Measurements from ENCODE around the gene APBB1IP.
A peak's percentile ranks its signal among the peaks of the same experiment; 100 is the strongest.
"Not testable (repeated sequence)": the region's sequence is repeated elsewhere in the genome, so short reads cannot be mapped to it uniquely, and the experiment has no call there.

APBB1IP gene, protein sequence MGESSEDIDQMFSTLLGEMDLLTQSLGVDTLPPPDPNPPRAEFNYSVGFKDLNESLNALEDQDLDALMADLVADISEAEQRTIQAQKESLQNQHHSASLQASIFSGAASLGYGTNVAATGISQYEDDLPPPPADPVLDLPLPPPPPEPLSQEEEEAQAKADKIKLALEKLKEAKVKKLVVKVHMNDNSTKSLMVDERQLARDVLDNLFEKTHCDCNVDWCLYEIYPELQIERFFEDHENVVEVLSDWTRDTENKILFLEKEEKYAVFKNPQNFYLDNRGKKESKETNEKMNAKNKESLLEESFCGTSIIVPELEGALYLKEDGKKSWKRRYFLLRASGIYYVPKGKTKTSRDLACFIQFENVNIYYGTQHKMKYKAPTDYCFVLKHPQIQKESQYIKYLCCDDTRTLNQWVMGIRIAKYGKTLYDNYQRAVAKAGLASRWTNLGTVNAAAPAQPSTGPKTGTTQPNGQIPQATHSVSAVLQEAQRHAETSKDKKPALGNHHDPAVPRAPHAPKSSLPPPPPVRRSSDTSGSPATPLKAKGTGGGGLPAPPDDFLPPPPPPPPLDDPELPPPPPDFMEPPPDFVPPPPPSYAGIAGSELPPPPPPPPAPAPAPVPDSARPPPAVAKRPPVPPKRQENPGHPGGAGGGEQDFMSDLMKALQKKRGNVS

DNA sequence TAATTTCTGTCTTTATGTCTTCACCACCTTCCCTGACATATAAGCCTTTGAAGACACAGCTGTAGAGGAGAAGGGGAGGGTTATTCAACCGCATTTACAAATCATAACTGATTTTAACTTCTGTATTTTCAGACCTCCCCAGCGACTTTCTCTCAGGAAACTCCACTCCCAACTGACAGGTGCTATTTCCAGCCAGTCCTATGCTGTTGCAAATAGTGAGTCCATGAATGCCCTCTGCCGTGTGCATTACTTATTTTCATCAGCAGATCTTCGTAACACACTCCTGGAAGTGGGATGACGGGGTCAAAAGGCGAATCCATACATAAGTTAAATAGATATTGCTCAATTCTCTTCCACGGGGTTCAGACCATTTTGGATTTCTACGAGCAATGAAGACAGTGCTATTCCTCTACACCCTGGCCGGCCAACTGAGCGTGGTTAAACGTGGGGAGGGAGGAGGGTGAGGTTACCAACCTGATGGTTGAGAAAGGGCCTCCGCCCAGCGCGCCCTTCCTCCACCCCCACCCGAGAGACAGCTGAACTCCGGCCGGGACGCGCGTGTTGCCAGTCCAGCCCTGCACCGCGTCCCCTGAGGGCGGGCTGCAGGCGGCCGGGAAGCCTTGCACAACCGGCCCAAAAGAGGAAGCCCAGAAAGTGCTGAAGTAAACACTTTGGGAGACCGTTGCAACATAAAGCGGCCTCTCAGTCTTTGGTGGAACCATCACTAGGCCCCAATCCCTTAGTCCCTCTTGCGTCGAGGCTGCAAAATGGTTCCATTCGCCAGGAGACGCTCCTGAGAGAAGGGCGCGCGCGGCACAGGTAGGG is at the start of gene APBB1IP:
APBB1IP (plus strand) TSS at position 705 of the 825 bp plus-strand sequence. CDS start 53,986 bp downstream, outside the sequence.
- H3K4me1 ChIP-seq (ENCODE audit: control insufficient read depth in 1 of 2, insufficient read depth in 2 of 2, low read length in 2 of 2): no peaks in the 10 kb centered on the region
- no peaks in the 10 kb centered on the region for H3K9me3 ChIP-seq (ENCODE audit: control insufficient read depth in 1 of 2, low read length in 2 of 2)
- H3K9ac ChIP-seq (ENCODE audit: low read depth in 1 of 2, low read length in 2 of 2): peak within 1 kb of the TSS; percentile 35 to 60
- H3K4me3 ChIP-seq (ENCODE audit: low read depth in 1 of 2, low read length in 2 of 2): peak within 1 kb of the TSS; percentile 62 to 68
- no peaks in the 10 kb centered on the region for H3K27me3 ChIP-seq (ENCODE audit: control insufficient read depth in 1 of 2, insufficient read depth in 2 of 2, low read length in 2 of 2)
- H3K36me3 ChIP-seq (ENCODE audit: control insufficient read depth in 1 of 2, insufficient read depth in 2 of 2, low read length in 2 of 2): no peaks in the 10 kb centered on the region
- H3K27ac ChIP-seq (ENCODE audit: low read depth, low read length): peak within 1 kb of the TSS; percentile 38

DNA sequence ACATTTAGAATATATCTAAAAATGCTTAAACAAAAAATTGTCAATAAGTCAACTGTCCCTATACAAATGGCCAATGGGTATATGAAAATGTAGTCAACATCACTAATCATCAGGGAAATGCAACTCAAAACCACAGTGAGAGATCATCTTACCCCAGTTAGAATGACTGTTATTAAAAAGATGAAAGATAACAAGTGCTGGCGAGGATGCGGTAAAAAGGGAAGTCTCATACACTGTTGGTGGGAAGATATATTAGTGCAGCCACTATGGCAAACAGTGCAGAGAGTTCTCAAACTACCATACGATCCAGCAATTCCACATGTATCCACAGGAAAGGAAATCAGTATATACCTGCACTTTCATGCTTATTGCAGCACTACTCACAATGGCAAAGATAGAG is 48.6 kb upstream of the APBB1IP start:
- no peak overlapping the region for H3K9ac ChIP-seq (ENCODE audit: low read depth in 1 of 2, low read length in 2 of 2)
- no peaks in the 10 kb centered on the region for H3K27me3 ChIP-seq (ENCODE audit: control insufficient read depth in 1 of 2, insufficient read depth in 2 of 2, low read length in 2 of 2)
- H3K36me3 ChIP-seq (ENCODE audit: control insufficient read depth in 1 of 2, insufficient read depth in 2 of 2, low read length in 2 of 2): no peaks in the 10 kb centered on the region
- peaks cover 0 to 3% of the 10 kb centered on the region in 2 donors for H3K9me3 ChIP-seq (ENCODE audit: control insufficient read depth in 1 of 2, low read length in 2 of 2)
- H3K4me1 ChIP-seq (ENCODE audit: control insufficient read depth in 1 of 2, insufficient read depth in 2 of 2, low read length in 2 of 2): no peaks in the 10 kb centered on the region
- no peak overlapping the region for H3K4me3 ChIP-seq (ENCODE audit: low read depth in 1 of 2, low read length in 2 of 2)
- no peak overlapping the region for H3K27ac ChIP-seq (ENCODE audit: low read depth, low read length)

DNA sequence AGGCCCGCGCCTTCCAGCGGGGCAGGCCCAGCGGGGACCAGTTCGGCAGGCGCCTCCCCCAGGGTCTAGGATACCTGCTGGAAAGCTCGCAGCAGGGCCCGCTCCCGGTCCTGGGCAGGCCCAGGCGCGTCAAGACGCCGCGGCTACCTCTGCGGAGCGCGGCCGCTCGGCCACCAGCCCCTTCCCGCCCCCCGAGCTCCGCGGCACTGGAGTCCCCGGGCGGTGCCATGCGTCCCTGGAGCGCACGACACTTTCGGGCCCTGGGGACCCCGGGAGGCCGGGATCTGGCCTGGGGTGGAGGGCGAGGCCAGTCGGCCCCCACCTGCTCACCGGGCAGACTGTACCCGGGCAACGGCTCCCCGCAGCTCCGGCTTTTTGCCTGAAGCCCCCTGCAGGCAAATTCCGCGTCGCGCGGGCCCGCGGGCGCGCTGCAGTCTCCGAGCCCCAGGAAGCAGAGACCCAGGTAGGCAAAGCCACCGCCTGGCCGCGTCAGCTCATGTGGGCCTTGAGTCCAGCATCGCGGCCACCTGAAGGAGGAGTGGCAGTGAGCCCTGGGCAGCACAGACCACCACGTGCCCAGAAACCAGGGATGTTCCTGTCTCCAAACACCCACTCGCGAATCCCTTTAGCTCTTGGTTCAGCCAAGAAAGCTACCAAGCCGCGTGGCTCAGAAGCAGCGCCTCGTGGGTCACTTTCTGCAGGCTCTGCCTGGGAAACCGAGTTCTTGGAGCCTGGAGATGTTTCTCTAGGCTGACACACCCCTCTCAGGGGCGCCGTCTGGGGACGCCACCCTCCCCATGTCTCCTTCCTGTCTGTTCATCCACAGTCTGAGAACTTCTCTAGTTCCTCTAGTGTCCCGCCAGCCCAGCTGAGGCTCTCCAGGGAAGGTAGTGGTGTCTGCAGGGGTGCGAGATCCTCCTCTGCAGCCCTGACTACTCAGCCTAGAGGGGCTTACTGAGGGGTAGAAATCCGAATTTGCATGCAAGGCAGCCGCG is 46.1 kb upstream of the APBB1IP start:
- Histone ChIP-seq H3K27ac (ENCODE audit: low read depth, low read length) (no peak overlapping the region), H3K36me3 (ENCODE audit: control insufficient read depth in 1 of 2, insufficient read depth in 2 of 2, low read length in 2 of 2) (no peaks in the 10 kb centered on the region), H3K4me3 (ENCODE audit: low read depth in 1 of 2, low read length in 2 of 2) (peak overlapping the region in 1 of 2 donors; percentile 11), H3K27me3 (ENCODE audit: control insufficient read depth in 1 of 2, insufficient read depth in 2 of 2, low read length in 2 of 2) (no peaks in the 10 kb centered on the region), H3K9ac (ENCODE audit: low read depth in 1 of 2, low read length in 2 of 2) (no peak overlapping the region), H3K9me3 (ENCODE audit: control insufficient read depth in 1 of 2, low read length in 2 of 2) (peaks cover 0 to 3% of the 10 kb centered on the region in 2 donors), H3K4me1 (ENCODE audit: control insufficient read depth in 1 of 2, insufficient read depth in 2 of 2, low read length in 2 of 2) (no peaks in the 10 kb centered on the region)

DNA sequence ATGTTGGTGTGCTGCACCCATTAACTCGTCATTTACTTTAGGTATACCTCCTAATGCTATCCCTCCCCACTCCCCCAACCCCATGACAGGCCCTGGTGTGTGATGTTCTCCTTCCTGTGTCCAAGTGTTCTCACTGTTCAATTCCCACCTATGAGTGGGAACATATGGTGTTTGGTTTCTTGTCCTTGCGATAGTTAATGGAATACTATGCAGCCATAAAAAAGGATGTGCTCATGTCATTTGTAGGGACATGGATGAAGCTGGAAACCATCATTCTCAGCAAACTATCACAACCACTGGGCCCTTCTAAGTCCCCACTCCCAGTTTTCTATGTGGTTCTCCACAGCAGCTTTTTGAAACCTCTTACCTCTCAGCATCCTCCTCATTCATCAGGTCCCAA is 39.8 kb upstream of the APBB1IP start:
- not testable (repeated sequence) for H3K4me1 ChIP-seq (ENCODE audit: control insufficient read depth in 1 of 2, insufficient read depth in 2 of 2, low read length in 2 of 2); H3K9me3 ChIP-seq (ENCODE audit: control insufficient read depth in 1 of 2, low read length in 2 of 2); H3K27me3 ChIP-seq (ENCODE audit: control insufficient read depth in 1 of 2, insufficient read depth in 2 of 2, low read length in 2 of 2); H3K27ac ChIP-seq (ENCODE audit: low read depth, low read length); H3K4me3 ChIP-seq (ENCODE audit: low read depth in 1 of 2, low read length in 2 of 2); H3K36me3 ChIP-seq (ENCODE audit: control insufficient read depth in 1 of 2, insufficient read depth in 2 of 2, low read length in 2 of 2); H3K9ac ChIP-seq (ENCODE audit: low read depth in 1 of 2, low read length in 2 of 2)

DNA sequence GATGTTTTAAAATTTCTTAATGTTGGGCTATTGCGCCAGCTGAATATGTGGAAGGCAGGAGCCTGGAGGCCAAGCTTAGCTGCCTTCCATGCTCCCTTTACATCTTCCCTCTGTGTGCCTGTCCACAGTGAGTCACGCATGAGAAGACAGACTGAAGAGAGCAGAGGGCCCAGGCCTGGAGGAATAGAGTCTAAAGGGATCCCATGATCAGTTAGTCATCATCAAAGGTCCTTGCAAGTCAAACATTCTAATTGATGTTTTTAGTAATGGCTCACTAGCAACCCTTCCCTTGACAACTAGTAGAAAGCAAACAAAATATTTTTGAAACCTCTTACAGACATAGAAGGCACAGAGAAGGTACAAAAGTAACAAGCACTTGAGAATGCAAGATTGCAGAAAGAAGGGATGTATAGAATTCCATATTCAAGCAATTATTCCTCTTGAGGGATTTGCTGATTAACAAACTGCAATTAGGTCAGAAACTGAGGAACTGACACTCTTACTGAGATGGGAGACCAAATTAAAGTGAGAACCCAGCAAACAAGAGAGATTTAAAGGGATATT is 30.7 kb upstream of the APBB1IP start:
- Histone ChIP-seq H3K27ac (ENCODE audit: low read depth, low read length) (no peak overlapping the region), H3K27me3 (ENCODE audit: control insufficient read depth in 1 of 2, insufficient read depth in 2 of 2, low read length in 2 of 2) (no peaks in the 10 kb centered on the region), H3K4me1 (ENCODE audit: control insufficient read depth in 1 of 2, insufficient read depth in 2 of 2, low read length in 2 of 2) (no peaks in the 10 kb centered on the region), H3K9me3 (ENCODE audit: control insufficient read depth in 1 of 2, low read length in 2 of 2) (no peaks in the 10 kb centered on the region), H3K9ac (ENCODE audit: low read depth in 1 of 2, low read length in 2 of 2) (no peak overlapping the region), H3K36me3 (ENCODE audit: control insufficient read depth in 1 of 2, insufficient read depth in 2 of 2, low read length in 2 of 2) (no peaks in the 10 kb centered on the region), H3K4me3 (ENCODE audit: low read depth in 1 of 2, low read length in 2 of 2) (no peak overlapping the region)

DNA sequence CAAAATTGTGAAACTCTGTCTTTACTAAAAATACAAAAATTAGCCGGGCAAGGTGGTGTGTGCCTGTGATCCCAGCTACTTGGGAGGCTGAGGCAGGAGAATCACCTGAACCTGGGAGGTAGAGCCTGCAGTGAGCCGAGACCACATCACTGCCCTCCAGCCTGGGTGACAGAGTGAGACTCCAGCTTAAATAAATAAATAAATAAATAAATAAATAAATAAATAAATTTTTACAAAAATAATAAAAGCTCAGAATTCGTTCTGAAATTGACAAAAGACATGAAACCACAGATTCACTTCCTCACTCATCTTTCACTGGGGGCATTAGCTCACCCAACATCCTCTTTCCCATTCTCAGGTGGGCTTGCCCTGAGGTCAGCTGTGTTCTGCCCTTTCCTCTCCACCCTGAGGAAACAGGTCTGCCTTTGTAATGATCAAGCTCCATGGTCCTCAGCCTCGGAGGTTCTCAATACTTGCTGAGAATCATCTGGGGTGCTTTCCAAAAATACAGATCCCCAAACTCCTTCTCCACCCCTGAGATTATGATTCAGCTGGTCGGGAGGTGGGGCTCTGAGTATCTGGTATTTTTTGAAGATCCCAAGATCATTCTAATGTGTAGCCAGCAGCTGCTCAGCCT is 29.2 kb upstream of the APBB1IP start:
- H3K27ac ChIP-seq (ENCODE audit: low read depth, low read length): no peak overlapping the region
- H3K36me3 ChIP-seq (ENCODE audit: control insufficient read depth in 1 of 2, insufficient read depth in 2 of 2, low read length in 2 of 2): no peaks in the 10 kb centered on the region
- no peak overlapping the region for H3K9ac ChIP-seq (ENCODE audit: low read depth in 1 of 2, low read length in 2 of 2)
- H3K27me3 ChIP-seq (ENCODE audit: control insufficient read depth in 1 of 2, insufficient read depth in 2 of 2, low read length in 2 of 2): no peaks in the 10 kb centered on the region
- no peaks in the 10 kb centered on the region for H3K9me3 ChIP-seq (ENCODE audit: control insufficient read depth in 1 of 2, low read length in 2 of 2)
- no peak overlapping the region for H3K4me3 ChIP-seq (ENCODE audit: low read depth in 1 of 2, low read length in 2 of 2)
- H3K4me1 ChIP-seq (ENCODE audit: control insufficient read depth in 1 of 2, insufficient read depth in 2 of 2, low read length in 2 of 2): no peaks in the 10 kb centered on the region

DNA sequence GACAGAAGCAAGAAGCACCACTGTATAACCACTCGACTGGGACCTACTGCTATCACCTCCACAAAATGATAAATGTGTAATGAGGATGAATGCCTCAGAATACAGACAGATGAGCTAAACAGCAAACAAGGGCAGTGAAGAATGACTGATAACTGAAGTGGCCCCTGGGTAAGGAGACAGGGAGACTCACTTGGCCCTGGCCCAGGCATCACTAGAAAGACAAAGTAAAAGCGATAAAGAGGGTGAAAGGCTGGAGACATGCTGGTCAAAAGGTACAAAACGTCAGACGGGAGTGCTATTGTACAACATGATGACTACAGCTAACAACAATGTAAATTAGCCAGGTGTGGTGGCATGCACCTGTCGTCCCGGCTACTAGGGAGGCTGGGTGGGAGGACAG is 27.8 kb upstream of the APBB1IP start:
- Histone ChIP-seq H3K9ac (ENCODE audit: low read depth in 1 of 2, low read length in 2 of 2) (no peak overlapping the region), H3K4me1 (ENCODE audit: control insufficient read depth in 1 of 2, insufficient read depth in 2 of 2, low read length in 2 of 2) (no peaks in the 10 kb centered on the region), H3K4me3 (ENCODE audit: low read depth in 1 of 2, low read length in 2 of 2) (no peak overlapping the region), H3K36me3 (ENCODE audit: control insufficient read depth in 1 of 2, insufficient read depth in 2 of 2, low read length in 2 of 2) (no peaks in the 10 kb centered on the region), H3K27ac (ENCODE audit: low read depth, low read length) (no peak overlapping the region), H3K27me3 (ENCODE audit: control insufficient read depth in 1 of 2, insufficient read depth in 2 of 2, low read length in 2 of 2) (no peaks in the 10 kb centered on the region), H3K9me3 (ENCODE audit: control insufficient read depth in 1 of 2, low read length in 2 of 2) (no peaks in the 10 kb centered on the region)

DNA sequence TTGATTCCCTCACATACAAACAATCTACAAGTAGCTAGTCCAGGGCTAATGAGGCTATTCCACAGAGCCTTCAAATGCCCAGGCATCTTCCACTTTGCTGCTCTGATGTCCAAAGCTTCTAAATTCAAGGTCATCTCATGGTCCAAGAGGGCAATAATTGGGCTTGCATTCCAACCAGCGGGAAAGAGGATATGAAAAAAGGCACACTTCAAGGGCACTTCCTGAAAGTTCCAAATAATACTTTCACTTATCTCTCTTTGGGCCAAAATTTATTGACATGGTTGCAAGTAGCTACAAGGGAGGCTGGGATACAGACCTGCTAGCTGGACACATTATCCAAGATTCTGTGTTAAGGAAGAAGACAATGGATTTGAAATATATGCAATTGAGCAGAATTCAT is 25.2 kb upstream of the APBB1IP start:
- H3K9me3 ChIP-seq (ENCODE audit: control insufficient read depth in 1 of 2, low read length in 2 of 2): no peaks in the 10 kb centered on the region
- H3K27me3 ChIP-seq (ENCODE audit: control insufficient read depth in 1 of 2, insufficient read depth in 2 of 2, low read length in 2 of 2): no peaks in the 10 kb centered on the region
- H3K4me3 ChIP-seq (ENCODE audit: low read depth in 1 of 2, low read length in 2 of 2): no peak overlapping the region
- no peak overlapping the region for H3K27ac ChIP-seq (ENCODE audit: low read depth, low read length)
- H3K9ac ChIP-seq (ENCODE audit: low read depth in 1 of 2, low read length in 2 of 2): no peak overlapping the region
- H3K36me3 ChIP-seq (ENCODE audit: control insufficient read depth in 1 of 2, insufficient read depth in 2 of 2, low read length in 2 of 2): no peaks in the 10 kb centered on the region
- H3K4me1 ChIP-seq (ENCODE audit: control insufficient read depth in 1 of 2, insufficient read depth in 2 of 2, low read length in 2 of 2): no peaks in the 10 kb centered on the region

DNA sequence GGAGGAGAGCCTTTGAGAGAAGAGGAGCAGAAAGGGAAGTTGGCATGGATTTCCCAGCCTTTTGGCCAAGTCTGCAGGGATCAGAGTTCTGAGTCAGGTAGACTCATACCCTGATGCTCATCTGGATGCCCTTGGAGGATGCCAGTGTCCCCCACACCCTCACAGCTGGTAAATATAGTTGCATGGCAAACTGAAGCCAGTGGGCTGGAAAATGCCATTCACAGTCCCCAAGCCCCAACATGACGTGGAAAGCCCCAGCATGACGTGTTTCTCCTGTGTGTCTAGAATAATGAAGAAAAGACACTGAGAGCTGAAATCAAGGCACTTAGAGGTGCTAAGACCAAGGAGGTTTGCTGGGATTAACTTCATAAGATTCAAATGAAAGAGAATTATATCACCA is 24.8 kb upstream of the APBB1IP start:
- H3K4me3 ChIP-seq (ENCODE audit: low read depth in 1 of 2, low read length in 2 of 2): no peak overlapping the region
- H3K27ac ChIP-seq (ENCODE audit: low read depth, low read length): no peak overlapping the region
- H3K4me1 ChIP-seq (ENCODE audit: control insufficient read depth in 1 of 2, insufficient read depth in 2 of 2, low read length in 2 of 2): no peaks in the 10 kb centered on the region
- H3K9ac ChIP-seq (ENCODE audit: low read depth in 1 of 2, low read length in 2 of 2): no peak overlapping the region
- H3K36me3 ChIP-seq (ENCODE audit: control insufficient read depth in 1 of 2, insufficient read depth in 2 of 2, low read length in 2 of 2): no peaks in the 10 kb centered on the region
- H3K9me3 ChIP-seq (ENCODE audit: control insufficient read depth in 1 of 2, low read length in 2 of 2): no peaks in the 10 kb centered on the region
- H3K27me3 ChIP-seq (ENCODE audit: control insufficient read depth in 1 of 2, insufficient read depth in 2 of 2, low read length in 2 of 2): no peaks in the 10 kb centered on the region
